Middle frontal gyrus (tissue), 1 donor: ENCODE measurements around the gene MXD4.
"Not testable (repeated sequence)": the region's sequence is repeated elsewhere in the genome, so short reads cannot be mapped to it uniquely, and the experiment has no call there.

Source experiments
- DNase-seq: peaks from one replicate; pipeline ENCODE4 v3.0.0-alpha.2; 2015; ENCODE audit warnings: low spot score; ENCODE audit errors: extremely low spot score

MXD4 gene

GRCh38 chr4:2275546-2276251 lies 13.8 kb upstream of the MXD4 start:
- no peak for DNase-seq

- DNase-seq: not testable (repeated sequence)
These were observed 13.1 kb upstream of the MXD4 start for GRCh38 chr4:2275044-2275397.

- no peak for DNase-seq
These were observed 12.6 kb upstream of the MXD4 start for GRCh38 chr4:2274320-2275043.

- DNase-seq: no peak
These were observed 11.9 kb upstream of the MXD4 start for GRCh38 chr4:2273657-2274319.

- DNase-seq: no peak
These were observed 11.3 kb upstream of the MXD4 start for GRCh38 chr4:2273221-2273620.

GRCh38 chr4:2272828-2273120 lies 10.9 kb upstream of the MXD4 start:
- no peak for DNase-seq

- DNase-seq: no peak
These were observed 10.3 kb upstream of the MXD4 start for GRCh38 chr4:2272026-2272827.

GRCh38 chr4:2271279-2272025 lies 9.5 kb upstream of the MXD4 start:
- DNase-seq: no peak

GRCh38 chr4:2270341-2271165 lies 8.6 kb upstream of the MXD4 start:
- no peak for DNase-seq

- no peak for DNase-seq
These were observed 7.8 kb upstream of the MXD4 start for GRCh38 chr4:2269618-2270163.

- DNase-seq: no peak
These were observed 7.3 kb upstream of the MXD4 start for GRCh38 chr4:2269206-2269531.

- no peak for DNase-seq
These were observed 6.7 kb upstream of the MXD4 start for GRCh38 chr4:2268357-2269205.

GRCh38 chr4:2267841-2268240 lies 5.9 kb upstream of the MXD4 start:
- no peak for DNase-seq

GRCh38 chr4:2267320-2267811 lies 5.5 kb upstream of the MXD4 start:
- DNase-seq: no peak

- no peak for DNase-seq
These were observed 4.9 kb upstream of the MXD4 start for GRCh38 chr4:2266821-2267220.

- no peak for DNase-seq
These were observed 4.3 kb upstream of the MXD4 start for GRCh38 chr4:2266181-2266580.

- DNase-seq: no peak
These were observed 3.5 kb upstream of the MXD4 start for GRCh38 chr4:2265113-2266110.

- no peak for DNase-seq
These were observed 2.7 kb upstream of the MXD4 start for GRCh38 chr4:2264481-2265041.
